GM20000 (cell line): Measurements from ENCODE around the gene APLNR.

Experiments used
- DNase-seq: peaks from one replicate; pipeline ENCODE4 v3.0.0; 2012; ENCODE audit warnings: low spot score
- TF ChIP-seq, protein P1 (sequence below): IDR thresholded peaks from 2 replicates; pipeline ENCODE4 v1.5.1; 2012; ENCODE audit warnings: mild to moderate bottlenecking, control low read depth; ENCODE audit errors: extremely low read depth, missing control alignments

Gene APLNR

DNA sequence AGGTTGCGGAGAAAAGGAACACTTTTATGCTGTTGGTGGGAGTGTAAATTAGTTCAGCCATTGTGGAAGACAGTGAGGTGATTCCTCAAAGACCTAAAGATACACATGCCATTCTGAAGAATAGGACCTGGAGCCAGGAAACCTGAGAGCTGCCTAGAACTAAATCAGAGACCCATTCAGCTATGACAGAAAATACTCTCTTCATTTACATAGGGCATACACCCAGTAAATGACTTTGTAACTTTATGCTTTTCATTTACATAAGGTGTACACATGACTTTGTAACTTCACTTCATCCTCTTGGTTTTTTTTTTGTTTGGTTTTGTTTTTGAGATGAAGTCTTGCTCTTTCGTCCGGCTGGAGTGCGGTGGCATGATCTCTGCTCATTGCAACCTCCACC, 25.1 kb upstream of the APLNR start:
- DNase-seq = no peak
- TF ChIP-seq, protein P1, sequence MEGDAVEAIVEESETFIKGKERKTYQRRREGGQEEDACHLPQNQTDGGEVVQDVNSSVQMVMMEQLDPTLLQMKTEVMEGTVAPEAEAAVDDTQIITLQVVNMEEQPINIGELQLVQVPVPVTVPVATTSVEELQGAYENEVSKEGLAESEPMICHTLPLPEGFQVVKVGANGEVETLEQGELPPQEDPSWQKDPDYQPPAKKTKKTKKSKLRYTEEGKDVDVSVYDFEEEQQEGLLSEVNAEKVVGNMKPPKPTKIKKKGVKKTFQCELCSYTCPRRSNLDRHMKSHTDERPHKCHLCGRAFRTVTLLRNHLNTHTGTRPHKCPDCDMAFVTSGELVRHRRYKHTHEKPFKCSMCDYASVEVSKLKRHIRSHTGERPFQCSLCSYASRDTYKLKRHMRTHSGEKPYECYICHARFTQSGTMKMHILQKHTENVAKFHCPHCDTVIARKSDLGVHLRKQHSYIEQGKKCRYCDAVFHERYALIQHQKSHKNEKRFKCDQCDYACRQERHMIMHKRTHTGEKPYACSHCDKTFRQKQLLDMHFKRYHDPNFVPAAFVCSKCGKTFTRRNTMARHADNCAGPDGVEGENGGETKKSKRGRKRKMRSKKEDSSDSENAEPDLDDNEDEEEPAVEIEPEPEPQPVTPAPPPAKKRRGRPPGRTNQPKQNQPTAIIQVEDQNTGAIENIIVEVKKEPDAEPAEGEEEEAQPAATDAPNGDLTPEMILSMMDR = no peak

DNA sequence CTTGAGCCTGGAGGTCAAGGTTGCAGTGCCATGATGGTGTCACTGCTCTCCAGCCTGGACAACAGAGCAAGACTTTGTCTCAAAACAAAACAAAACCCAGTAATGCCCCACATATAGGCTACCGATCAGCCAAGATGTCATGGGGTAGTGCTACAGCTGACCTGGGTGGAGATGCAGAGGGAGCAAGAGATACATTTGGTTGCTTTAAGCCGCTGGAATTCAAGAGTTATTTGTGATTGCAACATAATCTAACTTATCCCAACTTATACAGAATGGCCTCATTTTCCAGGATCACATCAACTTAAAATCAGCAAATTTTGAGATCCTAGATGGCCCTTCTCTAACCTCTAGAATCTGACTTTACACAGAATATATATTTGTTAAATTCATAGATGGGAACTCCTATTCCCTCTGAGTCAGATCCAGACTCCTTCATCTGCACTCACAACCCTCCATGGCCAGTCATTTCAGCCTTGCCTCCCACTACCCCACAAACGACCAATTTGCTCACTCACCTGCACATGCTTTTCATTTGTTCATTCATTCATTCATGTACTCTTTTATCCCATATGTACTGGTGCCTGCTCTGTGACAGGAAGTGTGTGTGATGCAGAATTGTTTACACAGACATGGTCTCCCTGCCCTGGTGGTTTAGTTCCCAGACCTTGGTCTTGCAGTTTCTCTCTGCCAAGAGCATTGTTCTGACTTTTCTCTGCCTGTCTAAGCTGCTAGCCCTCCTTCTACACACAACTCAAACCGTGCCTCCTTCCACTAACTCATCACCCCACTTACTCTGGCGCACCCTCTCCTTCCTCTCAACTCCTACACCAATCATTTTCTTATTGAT, 24.1 kb upstream of the APLNR start:
- TF ChIP-seq, protein P1 = no peak
- no peak for DNase-seq

DNA sequence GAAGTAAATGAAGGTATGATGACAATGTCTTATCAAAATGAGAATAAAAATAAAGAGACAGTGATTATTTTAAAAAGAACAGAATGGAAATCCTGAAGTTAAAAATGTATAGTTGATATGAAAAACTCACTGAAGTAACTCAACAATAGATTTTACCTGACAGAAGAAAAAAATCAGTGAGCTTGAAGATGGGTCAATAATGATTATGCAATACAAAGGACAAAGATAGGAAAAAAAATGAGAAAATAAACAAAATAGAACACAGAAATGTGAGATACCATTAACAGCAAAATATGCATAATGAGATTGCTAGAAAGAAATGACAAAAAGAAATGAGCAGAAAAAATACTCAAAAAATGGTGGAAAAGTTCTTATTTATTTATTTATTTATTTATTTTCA, 19.1 kb upstream of the APLNR start:
- no peak for DNase-seq
- TF ChIP-seq, protein P1 = no peak

DNA sequence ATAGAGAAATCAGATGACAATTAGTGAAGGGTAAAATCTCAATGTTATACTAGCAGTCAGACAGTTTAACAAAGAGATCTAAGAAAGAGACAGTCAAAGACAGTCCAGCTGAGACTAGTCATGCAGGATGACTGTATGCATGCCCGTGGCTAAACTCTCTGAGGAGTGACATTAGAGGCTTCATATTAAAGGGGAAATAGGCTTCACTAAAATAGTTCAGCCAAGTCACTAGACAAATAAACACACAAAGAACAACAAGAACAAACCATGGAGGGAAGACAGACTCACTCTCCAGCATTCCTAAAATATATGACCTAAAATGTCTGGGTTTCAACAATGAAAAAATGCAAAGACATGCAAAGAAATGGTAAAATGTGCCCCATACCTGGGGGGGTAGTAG, 18.6 kb upstream of the APLNR start:
- TF ChIP-seq, protein P1 = no peak
- DNase-seq = no peak

DNA sequence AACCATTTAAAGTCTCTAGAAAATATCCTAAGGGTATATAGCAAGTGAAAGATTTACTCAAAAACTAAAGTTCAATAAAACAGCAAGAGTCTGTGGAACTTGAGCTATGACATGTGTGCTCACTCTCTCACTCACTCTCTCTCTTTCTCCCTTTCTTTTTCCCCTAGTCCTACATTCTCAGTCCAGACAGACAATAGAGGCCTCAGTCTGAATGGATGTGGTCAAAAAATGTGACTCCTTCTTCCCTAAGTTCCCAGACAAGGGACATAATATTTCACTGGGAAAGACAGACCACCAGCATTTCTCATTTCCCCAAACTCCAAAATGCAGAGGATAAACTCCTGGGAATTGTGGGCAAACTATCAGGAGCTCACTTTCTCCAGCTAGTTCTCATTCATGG, 17.6 kb upstream of the APLNR start:
- DNase-seq = no peak
- TF ChIP-seq, protein P1 = no peak

DNA sequence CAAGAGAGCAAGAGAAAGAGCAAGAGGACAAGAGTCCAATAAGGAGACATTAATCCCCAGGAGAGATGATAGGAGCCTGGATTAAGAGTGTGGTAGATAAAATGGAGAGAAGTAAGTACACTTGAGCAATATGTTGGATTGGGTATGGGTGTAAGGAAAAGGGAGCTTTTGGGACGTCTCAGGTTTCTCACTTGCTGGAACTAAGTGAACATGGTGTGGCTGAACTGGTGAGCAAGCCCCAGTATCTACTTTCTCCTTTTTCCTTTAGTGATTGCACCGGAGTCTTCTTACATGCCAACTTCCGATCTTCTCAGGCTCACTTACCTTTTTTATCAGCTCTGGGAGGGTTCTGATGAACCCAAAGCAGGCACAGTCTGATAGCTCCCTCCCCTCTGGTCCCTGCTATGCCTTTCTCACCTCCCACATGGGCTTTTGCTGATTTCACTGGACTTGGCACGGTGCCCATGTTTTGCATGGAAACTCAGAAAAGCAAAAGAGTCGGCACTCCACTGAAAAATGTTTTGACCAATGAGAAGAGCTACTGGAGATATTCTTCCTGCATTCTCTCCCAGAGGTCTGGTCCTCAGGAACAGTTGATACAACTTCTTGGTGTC, 14.5 kb upstream of the APLNR start:
- DNase-seq = no peak
- TF ChIP-seq, protein P1 = no peak

DNA sequence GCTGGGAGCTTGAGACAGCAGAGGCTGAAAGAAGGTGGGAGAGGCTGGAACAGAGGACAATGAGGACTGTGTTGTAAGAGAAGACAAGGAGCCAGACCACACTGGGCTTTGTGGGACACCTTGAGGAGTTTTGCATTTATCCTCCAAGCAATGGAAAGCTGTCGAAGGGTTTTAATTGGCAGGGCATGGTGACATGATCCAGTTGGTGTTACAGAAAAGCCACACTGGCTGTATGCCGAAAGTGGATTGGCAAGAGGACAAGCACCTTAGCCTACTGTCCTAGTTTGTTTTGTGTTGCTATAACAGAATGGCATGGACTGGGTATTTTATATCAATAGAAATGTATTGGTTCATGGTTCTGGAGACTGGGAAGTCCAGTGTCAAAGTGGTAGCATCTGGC, 14.0 kb upstream of the APLNR start:
- TF ChIP-seq, protein P1 = no peak
- DNase-seq = no peak
